GM12878 (cell line): ENCODE measurements around the gene EPHB1. TPM values are rescaled to one million over a fixed set of nuclear protein-coding genes. Genes with fewer than 3 reads are reported as not detected.

Experiments used
- GABPA ChIP-seq: IDR thresholded peaks from 2 replicates; pipeline ENCODE4 v1.6.1; 2014; ENCODE audit warnings: antibody characterized with exemption, low read depth, mild to moderate bottlenecking, inconsistent platforms
- MTA2 ChIP-seq: fragments of 450-650 bp; IDR thresholded peaks from 2 replicates; pipeline ENCODE4 v1.6.1; 2016; ENCODE audit warnings: low read depth, mild to moderate bottlenecking, moderate library complexity
- MTA3 ChIP-seq: IDR thresholded peaks from 2 replicates; pipeline ENCODE4 v1.6.1; 2012; ENCODE audit warnings: low read length, inconsistent platforms, borderline replicate concordance
- MYC ChIP-seq: IDR thresholded peaks from 2 replicates; pipeline ENCODE4 v1.6.1; 2011; ENCODE audit warnings: mild to moderate bottlenecking, low read length, moderate library complexity, inconsistent platforms; ENCODE audit not compliant: insufficient read depth, insufficient replicate concordance, insufficient read length, severe bottlenecking
- NFYA ChIP-seq: IDR thresholded peaks from 2 replicates; pipeline ENCODE4 v1.6.1; 2011; ENCODE audit warnings: low read depth, mild to moderate bottlenecking, low read length, improper control_type of control experiment, borderline replicate concordance
- PAX5 ChIP-seq: IDR thresholded peaks from 2 replicates; pipeline ENCODE4 v1.6.1; 2011; ENCODE audit warnings: low read depth, low read length, borderline replicate concordance
- POLR2AphosphoS2 ChIP-seq: IDR thresholded peaks from 2 replicates; pipeline ENCODE4 v1.6.1; 2011; ENCODE audit warnings: low read depth, mild to moderate bottlenecking, low read length, improper control_type of control experiment, moderate library complexity
- RBBP5 ChIP-seq: fragments of 200-600 bp; sonication (generic); conservative IDR thresholded peaks from 2 replicates; pipeline ENCODE4 v1.6.1; 2016
- RFX5 ChIP-seq: IDR thresholded peaks from 2 replicates; pipeline ENCODE4 v1.6.1; 2011; ENCODE audit warnings: low read depth, low read length, improper control_type of control experiment
- STAT1 ChIP-seq: fragments of 450-650 bp; conservative IDR thresholded peaks from 2 replicates; pipeline ENCODE4 v1.6.1; 2014; ENCODE audit warnings: antibody characterized with exemption, mild to moderate bottlenecking
- polyA plus RNA-seq, 11 experiments: library from polyadenylated mRNA; depleted of rRNA in 4 of 11; unstranded in 6 of 11; stranded (reverse) in 5 of 11; fragments of >200 nt; fragmentation: Nextera tagmentation in 4 of 11; fragmentation: Illumina TruSeq in 1 of 11; extraction: Ambion mirVana in 4 of 11; extraction: Trizol in 1 of 11; gene quantifications; 1 replicate in 1 of 11; 2 replicates in 10 of 11; pipeline versions ENCODE4 v1.2.1 to v1.2.3, GENCODE V29; 2011 to 2016; ENCODE audit warnings: inconsistent platforms in 2 of 11, missing spikeins in 2 of 11, low read depth in 1 of 11
- total RNA-seq, 4 experiments: library from RNA; depleted of rRNA in 3 of 4; stranded (reverse); fragments of >200 nt in 3 of 4; fragmentation: Illumina TruSeq in 1 of 4; extraction: Trizol in 1 of 4; gene quantifications; 2 replicates each; pipeline versions ENCODE4 v1.2.1 to v1.2.3, GENCODE V29; 2013 to 2021
- TF ChIP-seq, protein P1 (sequence below): IDR thresholded peaks from 2 replicates; pipeline ENCODE4 v1.6.1; 2012; ENCODE audit warnings: low read depth, low read length, improper control_type of control experiment
- TF ChIP-seq, protein P2 (sequence below): fragments of 450-650 bp; IDR thresholded peaks from 2 replicates; pipeline ENCODE4 v1.6.1; 2017; ENCODE audit warnings: mild to moderate bottlenecking, moderate library complexity
- TF ChIP-seq, protein P3 (sequence below): IDR thresholded peaks from 2 replicates; pipeline ENCODE4 v1.6.1; 2011; ENCODE audit warnings: borderline replicate concordance, low read depth, mild to moderate bottlenecking, moderate library complexity, mixed read lengths, low read length; ENCODE audit not compliant: insufficient read depth; ENCODE audit errors: extremely low read length
- TF ChIP-seq, protein P4 (sequence below): IDR thresholded peaks from 2 replicates; pipeline ENCODE4 v1.6.1; 2012; ENCODE audit warnings: improper control_type of control experiment, low read depth, low read length; ENCODE audit not compliant: insufficient replicate concordance

EPHB1 gene
- total and polyA plus RNA-seq, 10 of the 15 experiments (the other 5 are each of a cell fraction or from before 2014, with no cell fraction given): 0.33 to 23.8 (median 1.2) TPM

DNA sequence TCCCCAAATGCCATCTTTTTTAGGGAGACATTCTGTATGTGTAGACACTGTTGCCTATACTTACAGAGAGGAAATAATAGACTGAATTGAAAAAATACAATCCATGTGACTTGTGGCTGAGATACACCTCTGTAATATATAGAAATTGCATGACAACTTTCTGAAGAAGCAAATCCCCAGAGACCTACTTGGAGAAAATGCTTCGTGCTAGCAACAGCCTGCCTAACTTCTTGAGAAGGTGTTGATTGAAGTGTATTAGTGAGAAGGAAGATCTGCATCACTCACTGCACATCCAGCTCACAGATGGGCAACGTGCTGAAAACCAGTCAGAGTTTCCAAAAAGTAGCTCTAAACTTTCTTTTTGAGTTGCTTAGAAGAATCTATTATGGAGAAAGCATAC lies 404.1 kb downstream of the EPHB1 start (continued):
- TF ChIP-seq PAX5: no peak
- peak; percentile 50; the same call in 1 of the 2 replicates for TF ChIP-seq MTA2
- no peak for TF ChIP-seq POLR2AphosphoS2
- no peak for TF ChIP-seq MTA3
- TF ChIP-seq, protein P1, sequence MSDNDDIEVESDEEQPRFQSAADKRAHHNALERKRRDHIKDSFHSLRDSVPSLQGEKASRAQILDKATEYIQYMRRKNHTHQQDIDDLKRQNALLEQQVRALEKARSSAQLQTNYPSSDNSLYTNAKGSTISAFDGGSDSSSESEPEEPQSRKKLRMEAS: no peak
- no peak for TF ChIP-seq RBBP5
- TF ChIP-seq, protein P2, sequence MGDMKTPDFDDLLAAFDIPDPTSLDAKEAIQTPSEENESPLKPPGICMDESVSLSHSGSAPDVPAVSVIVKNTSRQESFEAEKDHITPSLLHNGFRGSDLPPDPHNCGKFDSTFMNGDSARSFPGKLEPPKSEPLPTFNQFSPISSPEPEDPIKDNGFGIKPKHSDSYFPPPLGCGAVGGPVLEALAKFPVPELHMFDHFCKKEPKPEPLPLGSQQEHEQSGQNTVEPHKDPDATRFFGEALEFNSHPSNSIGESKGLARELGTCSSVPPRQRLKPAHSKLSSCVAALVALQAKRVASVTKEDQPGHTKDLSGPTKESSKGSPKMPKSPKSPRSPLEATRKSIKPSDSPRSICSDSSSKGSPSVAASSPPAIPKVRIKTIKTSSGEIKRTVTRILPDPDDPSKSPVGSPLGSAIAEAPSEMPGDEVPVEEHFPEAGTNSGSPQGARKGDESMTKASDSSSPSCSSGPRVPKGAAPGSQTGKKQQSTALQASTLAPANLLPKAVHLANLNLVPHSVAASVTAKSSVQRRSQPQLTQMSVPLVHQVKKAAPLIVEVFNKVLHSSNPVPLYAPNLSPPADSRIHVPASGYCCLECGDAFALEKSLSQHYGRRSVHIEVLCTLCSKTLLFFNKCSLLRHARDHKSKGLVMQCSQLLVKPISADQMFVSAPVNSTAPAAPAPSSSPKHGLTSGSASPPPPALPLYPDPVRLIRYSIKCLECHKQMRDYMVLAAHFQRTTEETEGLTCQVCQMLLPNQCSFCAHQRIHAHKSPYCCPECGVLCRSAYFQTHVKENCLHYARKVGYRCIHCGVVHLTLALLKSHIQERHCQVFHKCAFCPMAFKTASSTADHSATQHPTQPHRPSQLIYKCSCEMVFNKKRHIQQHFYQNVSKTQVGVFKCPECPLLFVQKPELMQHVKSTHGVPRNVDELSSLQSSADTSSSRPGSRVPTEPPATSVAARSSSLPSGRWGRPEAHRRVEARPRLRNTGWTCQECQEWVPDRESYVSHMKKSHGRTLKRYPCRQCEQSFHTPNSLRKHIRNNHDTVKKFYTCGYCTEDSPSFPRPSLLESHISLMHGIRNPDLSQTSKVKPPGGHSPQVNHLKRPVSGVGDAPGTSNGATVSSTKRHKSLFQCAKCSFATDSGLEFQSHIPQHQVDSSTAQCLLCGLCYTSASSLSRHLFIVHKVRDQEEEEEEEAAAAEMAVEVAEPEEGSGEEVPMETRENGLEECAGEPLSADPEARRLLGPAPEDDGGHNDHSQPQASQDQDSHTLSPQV: no peak
- TF ChIP-seq STAT1: no peak
- no peak for TF ChIP-seq NFYA
- TF ChIP-seq, protein P3, sequence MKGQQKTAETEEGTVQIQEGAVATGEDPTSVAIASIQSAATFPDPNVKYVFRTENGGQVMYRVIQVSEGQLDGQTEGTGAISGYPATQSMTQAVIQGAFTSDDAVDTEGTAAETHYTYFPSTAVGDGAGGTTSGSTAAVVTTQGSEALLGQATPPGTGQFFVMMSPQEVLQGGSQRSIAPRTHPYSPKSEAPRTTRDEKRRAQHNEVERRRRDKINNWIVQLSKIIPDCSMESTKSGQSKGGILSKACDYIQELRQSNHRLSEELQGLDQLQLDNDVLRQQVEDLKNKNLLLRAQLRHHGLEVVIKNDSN: no peak
- TF ChIP-seq RFX5: no peak
- TF ChIP-seq GABPA: no peak
- TF ChIP-seq, protein P4, sequence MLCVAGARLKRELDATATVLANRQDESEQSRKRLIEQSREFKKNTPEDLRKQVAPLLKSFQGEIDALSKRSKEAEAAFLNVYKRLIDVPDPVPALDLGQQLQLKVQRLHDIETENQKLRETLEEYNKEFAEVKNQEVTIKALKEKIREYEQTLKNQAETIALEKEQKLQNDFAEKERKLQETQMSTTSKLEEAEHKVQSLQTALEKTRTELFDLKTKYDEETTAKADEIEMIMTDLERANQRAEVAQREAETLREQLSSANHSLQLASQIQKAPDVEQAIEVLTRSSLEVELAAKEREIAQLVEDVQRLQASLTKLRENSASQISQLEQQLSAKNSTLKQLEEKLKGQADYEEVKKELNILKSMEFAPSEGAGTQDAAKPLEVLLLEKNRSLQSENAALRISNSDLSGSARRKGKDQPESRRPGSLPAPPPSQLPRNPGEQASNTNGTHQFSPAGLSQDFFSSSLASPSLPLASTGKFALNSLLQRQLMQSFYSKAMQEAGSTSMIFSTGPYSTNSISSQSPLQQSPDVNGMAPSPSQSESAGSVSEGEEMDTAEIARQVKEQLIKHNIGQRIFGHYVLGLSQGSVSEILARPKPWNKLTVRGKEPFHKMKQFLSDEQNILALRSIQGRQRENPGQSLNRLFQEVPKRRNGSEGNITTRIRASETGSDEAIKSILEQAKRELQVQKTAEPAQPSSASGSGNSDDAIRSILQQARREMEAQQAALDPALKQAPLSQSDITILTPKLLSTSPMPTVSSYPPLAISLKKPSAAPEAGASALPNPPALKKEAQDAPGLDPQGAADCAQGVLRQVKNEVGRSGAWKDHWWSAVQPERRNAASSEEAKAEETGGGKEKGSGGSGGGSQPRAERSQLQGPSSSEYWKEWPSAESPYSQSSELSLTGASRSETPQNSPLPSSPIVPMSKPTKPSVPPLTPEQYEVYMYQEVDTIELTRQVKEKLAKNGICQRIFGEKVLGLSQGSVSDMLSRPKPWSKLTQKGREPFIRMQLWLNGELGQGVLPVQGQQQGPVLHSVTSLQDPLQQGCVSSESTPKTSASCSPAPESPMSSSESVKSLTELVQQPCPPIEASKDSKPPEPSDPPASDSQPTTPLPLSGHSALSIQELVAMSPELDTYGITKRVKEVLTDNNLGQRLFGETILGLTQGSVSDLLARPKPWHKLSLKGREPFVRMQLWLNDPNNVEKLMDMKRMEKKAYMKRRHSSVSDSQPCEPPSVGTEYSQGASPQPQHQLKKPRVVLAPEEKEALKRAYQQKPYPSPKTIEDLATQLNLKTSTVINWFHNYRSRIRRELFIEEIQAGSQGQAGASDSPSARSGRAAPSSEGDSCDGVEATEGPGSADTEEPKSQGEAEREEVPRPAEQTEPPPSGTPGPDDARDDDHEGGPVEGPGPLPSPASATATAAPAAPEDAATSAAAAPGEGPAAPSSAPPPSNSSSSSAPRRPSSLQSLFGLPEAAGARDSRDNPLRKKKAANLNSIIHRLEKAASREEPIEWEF: no peak
- TF ChIP-seq MYC: no peak
